HG03354 (cell line): ENCODE data around the gene ADAR.

Experiments used
- ATAC-seq: cut with Tn5 transposase; IDR thresholded peaks from one replicate; pipeline ENCODE4 v1.9.1; 2021; ENCODE audit warnings: mild to moderate bottlenecking; ENCODE audit not compliant: unreplicated experiment, poor library complexity, severe bottlenecking

ADAR gene

GRCh38 chr1:154620751-154621150 lies 12.8 kb upstream of the ADAR start:
- ATAC-seq = no peak

- no peak for ATAC-seq
Measured at GRCh38 chr1:154619181-154619948, 11.4 kb upstream of the ADAR start.

- ATAC-seq = no peak
Measured at GRCh38 chr1:154616659-154617345, 8.8 kb upstream of the ADAR start.

GRCh38 chr1:154615411-154615810 lies 7.4 kb upstream of the ADAR start:
- no peak for ATAC-seq

GRCh38 chr1:154614901-154615300 lies 6.9 kb upstream of the ADAR start:
- no peak for ATAC-seq

GRCh38 chr1:154614247-154614646 lies 6.3 kb upstream of the ADAR start:
- no peak for ATAC-seq

- no peak for ATAC-seq
Measured at GRCh38 chr1:154611150-154611862, 3.3 kb upstream of the ADAR start.

- ATAC-seq = no peak
Measured at GRCh38 chr1:154609398-154610380, 1.7 kb upstream of the ADAR start.

- no peak for ATAC-seq
Measured at GRCh38 chr1:154608397-154609270, 648 bp upstream of the ADAR start.

- ATAC-seq = peak; percentile 4
Measured at GRCh38 chr1:154607106-154607608, 829 bp downstream of the ADAR start.

- no peak for ATAC-seq
Measured at GRCh38 chr1:154605534-154605933, 2.5 kb downstream of the ADAR start.

GRCh38 chr1:154603317-154603716 lies 4.7 kb downstream of the ADAR start:
- no peak for ATAC-seq

- no peak for ATAC-seq
Measured at GRCh38 chr1:154599658-154600057, 8.3 kb downstream of the ADAR start.

- ATAC-seq = no peak
Measured at GRCh38 chr1:154598871-154599635, 8.9 kb downstream of the ADAR start.

GRCh38 chr1:154595621-154596020 lies 12.4 kb downstream of the ADAR start:
- ATAC-seq = no peak

- ATAC-seq = no peak
Measured at GRCh38 chr1:154594811-154595210, 13.2 kb downstream of the ADAR start.

GRCh38 chr1:154593390-154593789 lies 14.6 kb downstream of the ADAR start:
- ATAC-seq = no peak

GRCh38 chr1:154591206-154591605 lies 16.8 kb downstream of the ADAR start:
- no peak for ATAC-seq
